Cardiac muscle cell (in vitro differentiated cells and primary cell): ENCODE data around the gene GTF2E1. TPM values are rescaled to one million over a fixed set of nuclear protein-coding genes. Genes with fewer than 3 reads are reported as not detected.
"Not testable (repeated sequence)": the region's sequence is repeated elsewhere in the genome, so short reads cannot be mapped to it uniquely, and the experiment has no call there.

Experiments used
- DNase-seq, 2 donors: peaks; one replicate each; pipeline versions ENCODE4 v3.0.0 to v3.0.0-alpha.2; 2010 to 2017; ENCODE audit warnings: low read depth in 1 of 2, low spot score in 1 of 2
- H3K27ac ChIP-seq: fragments of 200-600 bp; sonication (generic); 2 replicates; pipeline ENCODE4 v1.5.1; 2016
- H3K27me3 ChIP-seq: fragments of 200-600 bp; sonication (generic); 2 replicates; pipeline ENCODE4 v1.6.0; 2016; ENCODE audit warnings: control low read depth
- H3K36me3 ChIP-seq: fragments of 200-600 bp; sonication (generic); 2 replicates; pipeline ENCODE4 v1.5.1; 2016; ENCODE audit warnings: control low read depth
- H3K4me1 ChIP-seq: fragments of 200-600 bp; sonication (generic); 2 replicates; pipeline ENCODE4 v1.8.1; 2017; ENCODE audit warnings: low read depth, mild to moderate bottlenecking, mixed run types
- H3K4me3 ChIP-seq: fragments of 200-600 bp; sonication (generic); 2 replicates; pipeline ENCODE4 v1.5.1; 2016; ENCODE audit warnings: mild to moderate bottlenecking
- H3K9me3 ChIP-seq: fragments of 200-600 bp; sonication (generic); 2 replicates; pipeline ENCODE4 v1.5.1; 2017; ENCODE audit warnings: low read depth, mild to moderate bottlenecking, control low read depth
- polyA plus RNA-seq: library from polyadenylated mRNA; unstranded; fragments of >200 nt; fragmentation: Nextera tagmentation; extraction: Ambion mirVana; gene quantifications from 2 replicates; pipeline ENCODE4 v1.2.1, GENCODE V29; 2016
- total RNA-seq: library from RNA; depleted of rRNA; stranded (reverse); fragments of >200 nt; gene quantifications from 2 replicates; pipeline ENCODE4 v1.2.3, GENCODE V29; 2016
- TF ChIP-seq, protein P1 (sequence below): IDR thresholded peaks from 2 replicates; pipeline ENCODE4 v1.5.1; 2012; ENCODE audit warnings: low read depth, mild to moderate bottlenecking, low read length

GTF2E1 gene
- total and polyA plus RNA-seq, 2 experiments from 2014 or later = 21.5 to 23.6 TPM

DNA sequence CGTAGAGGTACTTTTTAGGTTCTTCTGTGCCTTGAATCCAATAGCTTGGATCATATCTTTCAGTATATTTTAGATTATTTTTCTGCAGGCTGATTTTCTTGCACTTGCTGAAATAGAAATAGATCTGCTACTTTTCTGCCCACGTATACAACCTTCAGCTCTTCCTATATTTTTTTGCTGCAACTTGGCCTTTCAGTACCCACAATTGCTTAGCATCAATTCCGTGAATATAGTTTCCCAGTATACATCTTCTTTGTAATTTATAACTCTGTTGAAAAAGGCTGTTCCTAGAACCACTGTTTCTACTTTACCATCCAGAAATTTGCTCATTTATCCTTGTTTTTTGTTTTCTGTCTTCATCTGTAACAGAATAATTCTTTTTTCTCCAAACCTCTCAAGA is 36.2 kb downstream of the GTF2E1 start:
- TF ChIP-seq, protein P1, sequence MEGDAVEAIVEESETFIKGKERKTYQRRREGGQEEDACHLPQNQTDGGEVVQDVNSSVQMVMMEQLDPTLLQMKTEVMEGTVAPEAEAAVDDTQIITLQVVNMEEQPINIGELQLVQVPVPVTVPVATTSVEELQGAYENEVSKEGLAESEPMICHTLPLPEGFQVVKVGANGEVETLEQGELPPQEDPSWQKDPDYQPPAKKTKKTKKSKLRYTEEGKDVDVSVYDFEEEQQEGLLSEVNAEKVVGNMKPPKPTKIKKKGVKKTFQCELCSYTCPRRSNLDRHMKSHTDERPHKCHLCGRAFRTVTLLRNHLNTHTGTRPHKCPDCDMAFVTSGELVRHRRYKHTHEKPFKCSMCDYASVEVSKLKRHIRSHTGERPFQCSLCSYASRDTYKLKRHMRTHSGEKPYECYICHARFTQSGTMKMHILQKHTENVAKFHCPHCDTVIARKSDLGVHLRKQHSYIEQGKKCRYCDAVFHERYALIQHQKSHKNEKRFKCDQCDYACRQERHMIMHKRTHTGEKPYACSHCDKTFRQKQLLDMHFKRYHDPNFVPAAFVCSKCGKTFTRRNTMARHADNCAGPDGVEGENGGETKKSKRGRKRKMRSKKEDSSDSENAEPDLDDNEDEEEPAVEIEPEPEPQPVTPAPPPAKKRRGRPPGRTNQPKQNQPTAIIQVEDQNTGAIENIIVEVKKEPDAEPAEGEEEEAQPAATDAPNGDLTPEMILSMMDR = no peak
- H3K36me3 ChIP-seq = peaks cover 14% of the 10 kb centered on the region

DNA sequence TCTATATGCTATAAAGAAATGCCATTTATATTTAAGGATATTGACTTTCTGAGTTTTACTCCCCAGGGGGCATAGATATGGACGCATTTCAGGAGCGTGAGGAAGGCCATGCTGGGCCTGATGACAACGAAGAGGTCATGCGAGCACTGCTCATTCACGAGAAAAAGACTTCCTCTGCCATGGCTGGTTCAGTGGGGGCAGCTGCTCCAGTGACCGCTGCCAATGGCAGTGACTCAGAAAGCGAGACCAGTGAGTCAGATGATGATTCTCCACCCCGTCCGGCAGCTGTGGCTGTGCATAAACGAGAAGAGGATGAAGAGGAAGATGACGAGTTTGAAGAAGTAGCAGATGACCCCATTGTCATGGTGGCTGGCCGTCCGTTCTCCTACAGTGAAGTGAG is 38.4 kb downstream of the GTF2E1 start:
- peak in 1 of 2 donors; percentile 83 for DNase-seq
- H3K36me3 ChIP-seq = peaks cover 10% of the 10 kb centered on the region
- H3K4me1 ChIP-seq = no peaks in the 10 kb centered on the region
- no peaks in the 10 kb centered on the region for H3K27me3 ChIP-seq
- H3K4me3 ChIP-seq = no peak overlapping the region
- no peak overlapping the region for H3K27ac ChIP-seq
- no peaks in the 10 kb centered on the region for H3K9me3 ChIP-seq
- TF ChIP-seq, protein P1 = no peak

More for the DNA sequence above, 36.2 kb downstream of the GTF2E1 start:
- no peaks in the 10 kb centered on the region for H3K9me3 ChIP-seq
- H3K4me1 ChIP-seq = no peaks in the 10 kb centered on the region
- H3K4me3 ChIP-seq = no peak overlapping the region
- no peak for DNase-seq
- H3K27ac ChIP-seq = no peak overlapping the region
- no peaks in the 10 kb centered on the region for H3K27me3 ChIP-seq

DNA sequence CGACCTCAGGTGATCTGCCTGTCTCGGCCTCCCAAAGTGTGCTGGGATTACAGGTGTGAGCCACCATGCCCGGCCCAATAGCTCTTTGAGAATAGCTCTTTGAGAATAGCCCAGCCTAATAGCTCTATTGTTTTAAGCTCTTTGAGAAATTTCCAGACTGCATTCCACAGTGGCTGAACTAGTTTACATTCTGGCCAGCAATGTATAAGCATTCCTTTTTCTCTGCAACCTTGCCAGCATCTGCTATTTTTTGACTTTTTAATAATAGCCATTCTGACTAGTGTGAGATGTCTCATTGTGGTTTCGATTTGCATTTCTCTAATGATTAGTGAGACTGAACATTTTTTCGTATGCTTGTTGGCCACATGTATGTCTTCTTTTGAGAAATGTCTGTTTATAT is 43.3 kb downstream of the GTF2E1 start:
- not testable (repeated sequence) for H3K4me1 ChIP-seq, H3K4me3 ChIP-seq, H3K36me3 ChIP-seq, H3K27ac ChIP-seq, H3K27me3 ChIP-seq, H3K9me3 ChIP-seq
- peak in 1 of 2 donors; percentile 61 for DNase-seq

DNA sequence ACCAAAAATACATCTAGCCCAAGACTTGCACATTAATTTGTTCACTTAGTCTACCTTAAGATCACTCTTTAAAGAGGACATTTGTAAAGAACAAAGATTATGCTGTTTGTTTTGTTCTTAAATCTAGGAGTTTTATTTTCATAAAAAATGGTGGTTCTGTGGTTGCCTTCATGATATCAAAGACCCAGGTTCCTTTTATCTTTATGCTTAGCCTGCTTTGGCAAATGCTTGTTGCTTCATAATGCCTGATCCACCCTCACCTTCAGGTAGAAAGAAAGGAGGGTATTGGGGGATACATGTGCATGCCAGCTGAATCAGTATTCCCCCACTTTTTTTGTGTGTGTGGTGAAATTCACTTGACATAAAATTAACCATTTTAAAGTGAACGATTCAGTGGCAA is 48.5 kb downstream of the GTF2E1 start:
- H3K27me3 ChIP-seq = no peaks in the 10 kb centered on the region
- no peaks in the 10 kb centered on the region for H3K9me3 ChIP-seq
- H3K27ac ChIP-seq = no peak overlapping the region
- no peak for DNase-seq
- no peaks in the 10 kb centered on the region for H3K4me1 ChIP-seq
- H3K4me3 ChIP-seq = no peak overlapping the region
- no peaks in the 10 kb centered on the region for H3K36me3 ChIP-seq
- TF ChIP-seq, protein P1 = no peak

DNA sequence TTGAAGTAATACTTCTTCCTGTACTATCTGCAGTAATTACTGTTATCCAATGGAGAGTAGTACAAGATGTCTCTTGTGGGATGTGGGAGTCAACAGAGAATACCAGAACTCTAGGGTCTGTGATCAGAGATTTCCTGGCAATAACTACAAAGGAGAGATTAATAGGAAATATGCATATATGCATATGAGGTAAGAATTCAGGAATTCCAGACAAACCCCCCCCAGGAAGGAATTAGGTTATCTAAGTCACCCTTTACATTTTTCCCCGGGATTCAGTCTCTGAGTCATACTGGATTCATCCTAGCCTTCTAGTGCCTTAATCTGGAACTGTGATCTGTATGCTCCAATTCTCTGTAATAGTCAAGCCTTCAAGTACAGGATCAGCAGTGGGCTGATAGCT is 49.4 kb downstream of the GTF2E1 start:
- TF ChIP-seq, protein P1 = no peak
- Histone ChIP-seq H3K27me3 (no peaks in the 10 kb centered on the region), H3K4me3 (no peak overlapping the region), H3K36me3 (no peaks in the 10 kb centered on the region), H3K27ac (no peak overlapping the region), H3K9me3 (no peaks in the 10 kb centered on the region), H3K4me1 (no peaks in the 10 kb centered on the region)
- peak in 1 of 2 donors; percentile 58 for DNase-seq

DNA sequence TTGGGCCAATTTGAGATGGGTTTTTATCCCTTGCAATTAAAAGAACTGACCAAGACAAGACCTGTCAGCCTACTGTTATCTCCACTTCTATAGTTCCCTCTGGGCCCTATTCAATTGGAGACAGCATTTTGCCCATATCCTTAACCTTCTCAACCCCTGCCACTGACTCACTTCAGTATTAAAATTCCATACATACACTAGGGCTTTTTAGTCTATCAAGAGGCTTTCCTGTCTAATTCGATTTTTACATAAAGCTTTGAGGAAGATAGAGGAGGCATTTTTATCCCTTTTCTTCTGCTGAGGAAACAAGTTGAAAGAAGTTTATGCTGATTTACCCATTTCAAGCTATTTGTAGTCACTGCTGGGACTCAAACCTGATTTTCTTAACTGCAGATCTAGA is 51.1 kb downstream of the GTF2E1 start:
- no peak overlapping the region for H3K27ac ChIP-seq
- H3K9me3 ChIP-seq = no peaks in the 10 kb centered on the region
- no peaks in the 10 kb centered on the region for H3K27me3 ChIP-seq
- TF ChIP-seq, protein P1 = no peak
- H3K4me1 ChIP-seq = no peaks in the 10 kb centered on the region
- H3K36me3 ChIP-seq = no peaks in the 10 kb centered on the region
- no peak overlapping the region for H3K4me3 ChIP-seq
- DNase-seq = no peak
